ENCODE data around the gene DMTF1. TPM values are rescaled to one million over a fixed set of nuclear protein-coding genes. Genes with fewer than 3 reads are reported as not detected.

DMTF1 gene
- polyA plus RNA-seq, 1 donor (not counting 4 experiments of a cell fraction or from before 2014, with no cell fraction given): 98.4 TPM

- Histone ChIP-seq H3K79me2 (ENCODE audit: control insufficient read depth, insufficient read depth, low read length) (peaks cover 25% of the 10 kb centered on the region), H3K4me2 (ENCODE audit: control insufficient read depth, extremely low read depth, insufficient read depth, low read depth, low read length) (peak overlapping the region; percentile 94), H3K27ac (ENCODE audit: control insufficient read depth, insufficient read depth, low read length) (peak overlapping the region; percentile 33), H3K27me3 (ENCODE audit: control insufficient read depth, extremely low read depth, insufficient read depth, low read length) (no peaks in the 10 kb centered on the region), H3K36me3 (ENCODE audit: control insufficient read depth in 2 of 2, extremely low read depth in 1 of 2, insufficient read depth in 2 of 2, low read length in 2 of 2) (peaks cover 2 to 4% of the 10 kb centered on the region in 2 experiments), H4K20me1 (ENCODE audit: control insufficient read depth, extremely low read depth, insufficient read depth, low read length) (no peaks in the 10 kb centered on the region), H3K9me1 (ENCODE audit: control insufficient read depth, extremely low read depth, insufficient read depth, low read length) (no peaks in the 10 kb centered on the region), H2AFZ (ENCODE audit: control insufficient read depth, low read length) (peak overlapping the region; percentile 87), H3K9ac (ENCODE audit: control insufficient read depth, extremely low read depth, insufficient read depth, low read length) (peak overlapping the region; percentile 88), H3K4me3 (ENCODE audit: control insufficient read depth in 2 of 3, extremely low read depth in 1 of 3, insufficient read depth in 2 of 3, low read depth in 1 of 3, low read length in 3 of 3) (peak overlapping the region; percentile 87 to 92 (median 91)), H3K9me3 (ENCODE audit: control insufficient read depth, low read depth, low read length) (no peaks in the 10 kb centered on the region), H3K4me1 (ENCODE audit: control insufficient read depth, extremely low read depth, insufficient read depth, low read length) (peaks cover 18% of the 10 kb centered on the region)
- dilution Hi-C loops (cut with MboI; ENCODE audit: extremely low pct_ligation_motif_present, low sequenced_read_pairs): no loop called here
- TF ChIP-seq CTCF (optimal IDR thresholded peaks at IDR 0.05 in 1 of 3, IDR thresholded peaks at IDR 0.05 in 1 of 3, conservative IDR thresholded peaks at IDR 0.05 in 1 of 3; ENCODE audit: extremely low read depth in 1 of 3, insufficient read depth in 2 of 3, low read length in 3 of 3) (no peak), EZH2 (IDR thresholded peaks at IDR 0.05; ENCODE audit: low read length) (no peak)
- DNase-seq (ENCODE audit: low read depth, low spot score) (no peak), FAIRE-seq (peak; percentile 26)
Measured at GRCh38 chr7:87220734-87221215, 68.5 kb downstream of the DMTF1 start.

GRCh38 chr7:87223666-87224065 is 71.4 kb downstream of the DMTF1 start:
- no peaks in the 10 kb centered on the region for H3K9me3 ChIP-seq (ENCODE audit: control insufficient read depth, low read depth, low read length)
- H3K36me3 ChIP-seq (ENCODE audit: control insufficient read depth in 2 of 2, extremely low read depth in 1 of 2, insufficient read depth in 2 of 2, low read length in 2 of 2): no peaks in the 10 kb centered on the region
- dilution Hi-C loops (cut with MboI; ENCODE audit: extremely low pct_ligation_motif_present, low sequenced_read_pairs): no loop called here
- H3K4me1 ChIP-seq (ENCODE audit: control insufficient read depth, extremely low read depth, insufficient read depth, low read length): peaks cover 16% of the 10 kb centered on the region
- no peak overlapping the region for H3K4me2 ChIP-seq (ENCODE audit: control insufficient read depth, extremely low read depth, insufficient read depth, low read depth, low read length)
- no peak overlapping the region for H3K27ac ChIP-seq (ENCODE audit: control insufficient read depth, insufficient read depth, low read length)
- TF ChIP-seq CTCF (optimal IDR thresholded peaks at IDR 0.05 in 1 of 3, IDR thresholded peaks at IDR 0.05 in 1 of 3, conservative IDR thresholded peaks at IDR 0.05 in 1 of 3; ENCODE audit: extremely low read depth in 1 of 3, insufficient read depth in 2 of 3, low read length in 3 of 3) (no peak), EZH2 (IDR thresholded peaks at IDR 0.05; ENCODE audit: low read length) (no peak)
- no peaks in the 10 kb centered on the region for H3K9me1 ChIP-seq (ENCODE audit: control insufficient read depth, extremely low read depth, insufficient read depth, low read length)
- H4K20me1 ChIP-seq (ENCODE audit: control insufficient read depth, extremely low read depth, insufficient read depth, low read length): no peaks in the 10 kb centered on the region
- no peak overlapping the region for H3K9ac ChIP-seq (ENCODE audit: control insufficient read depth, extremely low read depth, insufficient read depth, low read length)
- H2AFZ ChIP-seq (ENCODE audit: control insufficient read depth, low read length): peak overlapping the region; percentile 4
- H3K27me3 ChIP-seq (ENCODE audit: control insufficient read depth, extremely low read depth, insufficient read depth, low read length): no peaks in the 10 kb centered on the region
- H3K4me3 ChIP-seq (ENCODE audit: control insufficient read depth in 2 of 3, extremely low read depth in 1 of 3, insufficient read depth in 2 of 3, low read depth in 1 of 3, low read length in 3 of 3): no peak overlapping the region
- peak; percentile 36 for FAIRE-seq
- peaks cover 13% of the 10 kb centered on the region for H3K79me2 ChIP-seq (ENCODE audit: control insufficient read depth, insufficient read depth, low read length)
- DNase-seq (ENCODE audit: low read depth, low spot score): peak; percentile 30
